AG08395 (cell line): ENCODE data around the gene C12orf57.

Experiments
- DNase-seq: peaks from one replicate; pipeline ENCODE4 v3.0.0; 2012; ENCODE audit warnings: mixed read lengths, low spot score

Gene C12orf57

DNA sequence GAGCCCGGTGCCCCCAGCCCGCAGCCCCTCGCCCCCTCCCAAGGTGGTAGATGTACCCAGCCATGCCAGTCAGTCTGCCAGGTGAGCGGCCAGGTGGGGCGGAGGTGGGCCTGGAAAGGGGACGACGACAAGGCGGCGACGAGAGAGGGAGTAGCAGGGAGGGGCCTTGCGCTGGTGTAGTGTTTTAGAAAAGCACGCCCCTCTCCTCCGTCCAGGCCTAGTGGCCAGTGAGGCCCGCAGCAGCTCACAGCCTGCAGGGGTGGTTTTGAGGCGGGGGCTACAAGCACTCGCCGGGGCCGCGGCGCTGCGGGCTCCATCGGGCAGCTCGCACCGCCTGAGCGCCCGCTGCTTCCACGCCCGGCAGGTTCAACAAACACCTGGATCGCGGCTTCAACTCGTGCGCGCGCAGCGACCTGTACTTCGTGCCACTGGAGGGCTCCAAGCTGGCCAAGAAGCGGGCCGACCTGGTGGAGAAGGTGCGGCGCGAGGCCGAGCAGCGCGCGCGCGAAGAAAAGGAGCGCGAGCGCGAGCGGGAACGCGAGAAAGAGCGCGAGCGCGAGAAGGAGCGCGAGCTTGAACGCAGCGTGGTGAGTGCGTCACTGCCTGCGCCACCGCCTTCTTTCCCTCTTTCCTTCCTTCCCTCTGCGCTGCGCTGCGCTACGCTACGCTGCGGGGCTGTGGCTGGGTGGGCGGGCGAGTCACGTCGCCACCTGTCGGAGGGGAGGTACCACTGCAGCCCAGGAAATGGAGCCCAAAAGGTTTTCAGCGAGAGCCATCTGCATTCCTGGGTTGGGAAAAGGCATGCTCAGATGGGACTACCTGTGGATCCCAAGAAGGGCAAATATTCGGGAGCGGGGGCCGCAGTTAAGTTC lies 6.1 kb upstream of the C12orf57 start:
- peak; percentile 85 for DNase-seq

GRCh38 chr12:6938353-6939190 lies 5.2 kb upstream of the C12orf57 start:
- DNase-seq: no peak

- no peak for DNase-seq
These were observed 4.7 kb upstream of the C12orf57 start for GRCh38 chr12:6939191-6939540.

DNA sequence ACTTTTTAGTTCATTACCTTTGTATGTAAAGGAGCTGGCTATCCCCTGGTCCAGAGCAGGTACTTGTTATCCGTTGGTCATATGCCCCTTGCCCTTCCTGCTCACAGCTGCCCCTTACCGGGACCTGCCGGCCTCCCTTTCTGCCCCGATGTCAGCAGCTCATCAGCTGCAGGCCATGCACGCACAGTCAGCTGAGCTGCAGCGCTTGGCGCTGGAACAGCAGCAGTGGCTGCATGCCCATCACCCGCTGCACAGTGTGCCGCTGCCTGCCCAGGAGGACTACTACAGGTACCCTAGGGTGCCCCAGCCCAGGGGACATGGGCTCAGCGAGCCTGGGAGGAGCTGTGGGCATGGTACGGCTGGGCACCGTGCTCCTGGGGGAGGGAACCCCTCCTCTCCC lies 2.6 kb upstream of the C12orf57 start:
- DNase-seq: no peak

DNA sequence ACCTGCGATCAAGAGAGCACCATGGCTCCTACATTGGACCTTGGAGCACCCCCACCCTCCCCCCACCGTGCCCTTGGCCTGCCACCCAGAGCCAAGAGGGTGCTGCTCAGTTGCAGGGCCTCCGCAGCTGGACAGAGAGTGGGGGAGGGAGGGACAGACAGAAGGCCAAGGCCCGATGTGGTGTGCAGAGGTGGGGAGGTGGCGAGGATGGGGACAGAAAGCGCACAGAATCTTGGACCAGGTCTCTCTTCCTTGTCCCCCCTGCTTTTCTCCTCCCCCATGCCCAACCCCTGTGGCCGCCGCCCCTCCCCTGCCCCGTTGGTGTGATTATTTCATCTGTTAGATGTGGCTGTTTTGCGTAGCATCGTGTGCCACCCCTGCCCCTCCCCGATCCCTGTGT lies 2.0 kb upstream of the C12orf57 start:
- no peak for DNase-seq

DNA sequence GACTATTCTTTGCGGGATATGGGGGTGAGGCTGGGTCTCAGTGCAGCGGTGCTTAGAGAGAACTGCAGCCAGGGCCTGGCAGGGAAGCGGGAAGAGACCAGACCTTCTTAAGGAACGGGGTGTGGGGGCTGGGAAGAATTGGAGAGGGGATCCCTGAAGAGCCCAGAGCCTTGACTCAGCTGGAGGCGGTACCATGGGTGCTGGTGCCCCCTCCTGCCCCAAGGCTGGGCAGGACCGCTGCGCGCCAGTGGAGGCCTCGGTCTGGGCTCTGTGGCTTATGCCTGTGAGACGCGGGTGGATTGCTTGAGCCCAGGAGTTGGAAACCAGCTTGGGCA lies 1.5 kb upstream of the C12orf57 start:
- no peak for DNase-seq

- DNase-seq: peak; percentile 93
These were observed 467 bp upstream of the C12orf57 start for GRCh38 chr12:6943389-6943721.

DNA sequence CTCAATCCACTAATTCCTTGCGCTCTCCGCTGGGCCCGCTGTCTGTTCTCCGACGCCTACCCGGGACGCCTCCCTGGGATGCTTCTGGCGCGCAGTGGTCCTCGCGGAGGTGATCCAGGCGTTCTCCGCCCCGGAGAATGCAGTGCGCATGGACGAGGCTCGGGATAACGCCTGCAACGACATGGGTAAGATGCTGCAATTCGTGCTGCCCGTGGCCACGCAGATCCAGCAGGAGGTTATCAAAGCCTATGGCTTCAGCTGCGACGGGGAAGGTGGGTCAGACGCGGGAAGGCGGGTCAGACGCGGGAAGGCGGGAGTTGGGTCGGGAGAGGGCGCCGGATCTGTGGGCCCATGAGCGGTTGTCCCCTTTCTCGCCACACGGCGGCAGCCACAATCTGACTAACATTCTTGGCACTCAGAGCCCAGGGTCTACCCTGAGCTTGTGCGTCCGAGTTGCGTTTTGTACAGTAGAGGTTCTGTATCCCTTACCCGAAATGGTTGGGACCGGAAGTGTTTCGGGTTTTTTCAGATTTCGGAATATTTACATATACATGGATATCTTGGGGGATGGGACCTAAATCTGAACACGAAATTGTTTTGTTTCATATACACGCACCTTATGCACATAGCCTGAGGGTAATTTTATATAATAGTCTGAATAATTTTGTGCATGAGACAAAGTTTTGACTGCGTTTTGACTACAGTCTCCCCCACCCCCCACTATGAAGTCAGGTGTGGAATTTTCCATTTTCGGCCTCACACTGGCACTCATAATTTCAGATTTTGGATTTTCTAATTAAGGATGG lies 762 bp downstream of the C12orf57 start:
- DNase-seq: peak; percentile 93

GRCh38 chr12:6945613-6946012 lies 1.8 kb downstream of the C12orf57 start:
- DNase-seq: no peak

DNA sequence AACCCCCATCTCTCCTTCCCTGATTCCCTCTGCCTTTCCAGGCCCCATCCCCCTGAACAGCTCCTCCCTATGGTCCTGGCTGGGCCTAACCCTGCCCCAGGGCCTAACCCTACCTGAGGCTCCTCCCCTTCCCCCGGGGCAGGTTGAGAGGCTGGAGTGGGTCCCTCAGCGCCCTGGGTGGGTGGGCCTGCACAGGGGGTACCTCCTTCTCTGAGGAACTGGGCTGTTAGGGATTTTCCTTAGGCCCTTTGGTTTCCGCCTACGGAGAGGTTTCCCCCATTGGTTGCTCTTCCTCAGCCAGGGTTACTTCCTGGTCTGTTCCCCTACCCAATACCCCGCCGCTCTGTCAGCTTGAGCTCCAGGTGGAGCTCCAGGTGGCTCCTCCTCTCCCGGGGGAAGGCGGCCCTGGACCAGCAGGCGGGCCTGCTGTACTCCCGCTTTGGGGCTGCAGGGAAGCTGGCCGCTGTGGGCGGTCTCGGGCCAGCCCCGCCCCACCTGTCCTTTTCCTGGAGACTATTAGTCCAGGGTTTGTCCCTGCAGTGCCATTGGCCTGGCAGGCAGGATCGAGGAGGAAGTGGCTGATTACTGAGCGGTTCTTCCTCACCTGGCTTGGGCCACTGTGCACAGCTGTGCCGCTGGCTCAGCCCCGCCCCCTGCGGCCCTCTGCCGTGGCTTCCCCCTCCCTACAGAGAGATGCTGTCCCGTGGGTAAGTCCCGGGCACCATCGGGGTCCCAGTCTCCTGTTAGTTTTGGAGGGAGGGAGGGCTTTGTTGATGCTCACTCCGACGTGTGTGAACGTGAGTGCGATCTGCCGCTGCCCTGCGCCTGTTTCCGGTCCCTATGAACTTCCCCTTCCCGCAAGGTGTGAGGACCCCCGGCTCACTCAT lies 2.5 kb downstream of the C12orf57 start:
- DNase-seq: no peak

GRCh38 chr12:6946920-6947374 lies 3.1 kb downstream of the C12orf57 start:
- no peak for DNase-seq

GRCh38 chr12:6947615-6948014 lies 3.8 kb downstream of the C12orf57 start:
- DNase-seq: no peak

GRCh38 chr12:6948873-6949594 lies 5.2 kb downstream of the C12orf57 start:
- no peak for DNase-seq

GRCh38 chr12:6950401-6950801 lies 6.6 kb downstream of the C12orf57 start:
- DNase-seq: no peak

GRCh38 chr12:6950811-6951540 lies 7.2 kb downstream of the C12orf57 start, which contains the start of gene PTPN6:
Gene PTPN6 (plus strand): TSS chr12:6951356. CDS start chr12:6951513, 157 bp downstream.
- DNase-seq: no peak

- DNase-seq: no peak
These were observed 7.8 kb downstream of the C12orf57 start for GRCh38 chr12:6951551-6952120.

DNA sequence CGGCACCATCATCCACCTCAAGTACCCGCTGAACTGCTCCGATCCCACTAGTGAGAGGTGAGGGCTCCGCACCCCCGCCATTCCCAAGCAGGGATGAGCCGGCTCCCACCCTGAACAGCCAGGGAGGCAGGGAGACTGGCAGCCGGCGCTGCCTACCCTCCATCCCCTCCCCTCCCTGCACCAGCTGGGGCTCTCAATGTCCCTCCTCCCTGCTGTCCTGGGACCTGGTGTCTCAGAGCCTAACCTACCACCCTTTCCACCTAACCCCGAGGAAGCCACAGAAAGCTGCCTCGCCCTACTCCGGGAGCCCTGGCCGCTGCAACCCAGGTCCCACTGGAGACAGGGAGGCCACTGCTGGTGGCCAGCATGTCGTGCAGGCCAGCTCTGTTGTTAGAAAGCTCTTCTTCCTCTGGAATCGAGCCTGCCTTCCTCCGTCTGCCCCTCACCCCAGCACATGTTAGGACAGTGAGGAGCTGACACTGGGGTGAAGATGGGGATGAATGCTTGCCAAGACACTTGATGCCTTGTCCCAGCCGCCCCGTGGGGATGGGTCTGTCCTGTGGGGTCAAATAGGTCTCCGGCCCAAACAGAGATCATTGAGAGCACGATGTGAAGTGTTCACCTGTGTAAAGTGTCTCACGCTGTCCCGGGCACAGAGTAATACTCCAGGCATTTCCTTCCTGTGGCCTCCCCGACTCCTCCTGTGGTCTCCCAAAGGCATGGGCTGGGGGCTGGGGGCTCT lies 8.5 kb downstream of the C12orf57 start:
- DNase-seq: no peak

- no peak for DNase-seq
These were observed 9.1 kb downstream of the C12orf57 start for GRCh38 chr12:6952863-6953441.
